Thoracic aorta (tissue), 2 donors: ENCODE measurements around the gene CRTC1. TPM values are rescaled to one million over a fixed set of nuclear protein-coding genes. Genes with fewer than 3 reads are reported as not detected.

Experiments used
- ATAC-seq: fragments of 150-250 bp; one replicate; pipeline ENCODE4 v1.8.0; 2017; ENCODE audit warnings: low read depth; ENCODE audit not compliant: insufficient number of reproducible peaks, low FRiP score
- DNase-seq: peaks from one replicate; pipeline ENCODE4 v3.0.0-alpha.2; 2020; ENCODE audit warnings: low spot score
- H3K27ac ChIP-seq, 2 donors: fragments of 200-600 bp; sonication (generic); 1 replicate in 1 of 2; 2 replicates in 1 of 2; pipeline ENCODE4 v1.5.1; 2016; ENCODE audit warnings: mild to moderate bottlenecking in 2 of 2, moderate library complexity in 2 of 2
- H3K27me3 ChIP-seq: fragments of 200-600 bp; sonication (generic); replicated peaks from 2 replicates; pipeline ENCODE4 v1.6.0; 2016; ENCODE audit warnings: mild to moderate bottlenecking; ENCODE audit not compliant: insufficient read depth
- H3K36me3 ChIP-seq: fragments of 200-600 bp; sonication (generic); one replicate; pipeline ENCODE4 v1.5.1; 2016
- H3K4me1 ChIP-seq, 2 donors: fragments of 200-600 bp; sonication (generic); 1 replicate in 1 of 2; 2 replicates in 1 of 2; pipeline versions ENCODE4 v1.5.1 to v1.6.0; 2016; ENCODE audit warnings: low read depth in 2 of 2, mild to moderate bottlenecking in 1 of 2; ENCODE audit not compliant: control insufficient read depth in 1 of 2
- H3K4me3 ChIP-seq: fragments of 200-600 bp; sonication (generic); 2 replicates; pipeline ENCODE4 v1.5.1; 2016; ENCODE audit warnings: mild to moderate bottlenecking
- H3K9me3 ChIP-seq: fragments of 200-600 bp; sonication (generic); 2 replicates; pipeline ENCODE4 v1.5.1; 2016
- CTCF ChIP-seq: fragments of 200-600 bp; sonication (generic); IDR thresholded peaks from one replicate; pipeline ENCODE4 v1.5.1; 2019; ENCODE audit warnings: antibody characterized with exemption
- total RNA-seq, 2 donors: library from RNA; depleted of rRNA; stranded (reverse); fragments of >200 nt; gene quantifications; one replicate each; pipeline versions ENCODE4 v1.1.0 to v1.2.3, GENCODE V29; 2016

The CRTC1 gene
- total RNA-seq, 2 donors from 2014 or later = 8.7 to 11.2 TPM

- DNase-seq (no peak), ATAC-seq (no peak)
- Histone ChIP-seq H3K9me3 (no peaks in the 10 kb centered on the region), H3K4me1 (peaks cover 18 to 48% of the 10 kb centered on the region in 2 donors), H3K4me3 (peak within 1 kb of the TSS; percentile 55), H3K36me3 (no peaks in the 10 kb centered on the region), H3K27ac (no peak within 1 kb of the TSS), H3K27me3 (peaks cover 26% of the 10 kb centered on the region)
- no peak for TF ChIP-seq CTCF
Observed at GRCh38 chr19:18790566-18791314, 107.3 kb downstream of the CRTC1 start, which contains the start of gene COMP. COMP (minus strand) TSS chr19:18791305; CDS start chr19:18791269, 36 bp downstream.

- H3K4me3 ChIP-seq = peak overlapping the region; percentile 55
- ATAC-seq = no peak
- H3K4me1 ChIP-seq = peaks cover 18 to 50% of the 10 kb centered on the region in 2 donors
Observed at GRCh38 chr19:18791315-18791678, 107.8 kb downstream of the CRTC1 start.

GRCh38 chr19:18792661-18793060 is 109.2 kb downstream of the CRTC1 start:
- no peak for TF ChIP-seq CTCF
- Histone ChIP-seq H3K4me1 (peaks cover 18 to 42% of the 10 kb centered on the region in 2 donors), H3K9me3 (no peaks in the 10 kb centered on the region), H3K27ac (no peak overlapping the region), H3K27me3 (peaks cover 21% of the 10 kb centered on the region), H3K4me3 (no peak overlapping the region), H3K36me3 (no peaks in the 10 kb centered on the region)
- DNase-seq = no peak
- ATAC-seq = no peak

More at GRCh38 chr19:18791315-18791678, 107.8 kb downstream of the CRTC1 start:
- no peak for TF ChIP-seq CTCF
- Histone ChIP-seq H3K27me3 (peaks cover 26% of the 10 kb centered on the region), H3K9me3 (no peaks in the 10 kb centered on the region), H3K36me3 (no peaks in the 10 kb centered on the region), H3K27ac (no peak overlapping the region)
- no peak for DNase-seq

GRCh38 chr19:18793144-18794028 is 109.9 kb downstream of the CRTC1 start:
- peaks cover 18 to 36% of the 10 kb centered on the region in 2 donors for H3K4me1 ChIP-seq
- H3K27me3 ChIP-seq = peaks cover 20% of the 10 kb centered on the region
- H3K27ac ChIP-seq = no peak overlapping the region
- H3K9me3 ChIP-seq = no peaks in the 10 kb centered on the region
- no peak for TF ChIP-seq CTCF
- DNase-seq = no peak
- no peak for ATAC-seq
- H3K4me3 ChIP-seq = no peak overlapping the region
- H3K36me3 ChIP-seq = no peaks in the 10 kb centered on the region

GRCh38 chr19:18794029-18794313 is 110.5 kb downstream of the CRTC1 start:
- H3K27ac ChIP-seq = no peak overlapping the region
- TF ChIP-seq CTCF = no peak
- H3K27me3 ChIP-seq = peaks cover 14% of the 10 kb centered on the region
- H3K4me1 ChIP-seq = peaks cover 17 to 31% of the 10 kb centered on the region in 2 donors
- ATAC-seq = no peak
- H3K36me3 ChIP-seq = no peaks in the 10 kb centered on the region
- DNase-seq = no peak
- no peak overlapping the region for H3K4me3 ChIP-seq
- no peaks in the 10 kb centered on the region for H3K9me3 ChIP-seq
